Mononuclear cell (primary cell): ENCODE results near the gene TTC28. TPM values are rescaled to one million over a fixed set of nuclear protein-coding genes. Genes with fewer than 3 reads are reported as not detected.
"Not testable (repeated sequence)": the region's sequence is repeated elsewhere in the genome, so short reads cannot be mapped to it uniquely, and the experiment has no call there.

Source experiments
- H3K27me3 ChIP-seq: 2 replicates; pipeline ENCODE4 v1.6.0; 2011; ENCODE audit warnings: low read length, control low read depth; ENCODE audit not compliant: insufficient read depth
- H3K4me1 ChIP-seq: 2 replicates; pipeline ENCODE4 v1.5.1; 2011; ENCODE audit warnings: mild to moderate bottlenecking, low read length, control low read depth; ENCODE audit not compliant: insufficient read depth
- H3K4me3 ChIP-seq: 2 replicates; pipeline ENCODE4 v1.5.1; 2011; ENCODE audit warnings: mild to moderate bottlenecking, low read length, moderate library complexity
- H3K9me3 ChIP-seq: 2 replicates; pipeline ENCODE4 v1.5.1; 2011; ENCODE audit warnings: low read depth, mild to moderate bottlenecking, control low read depth, low read length
- total RNA-seq: library from RNA; depleted of rRNA; stranded (reverse); fragments of >200 nt; gene quantifications from one replicate; pipeline ENCODE4 v1.2.3, GENCODE V29; 2012

TTC28 gene
- total RNA-seq, 1 donor: 1.5 TPM

DNA sequence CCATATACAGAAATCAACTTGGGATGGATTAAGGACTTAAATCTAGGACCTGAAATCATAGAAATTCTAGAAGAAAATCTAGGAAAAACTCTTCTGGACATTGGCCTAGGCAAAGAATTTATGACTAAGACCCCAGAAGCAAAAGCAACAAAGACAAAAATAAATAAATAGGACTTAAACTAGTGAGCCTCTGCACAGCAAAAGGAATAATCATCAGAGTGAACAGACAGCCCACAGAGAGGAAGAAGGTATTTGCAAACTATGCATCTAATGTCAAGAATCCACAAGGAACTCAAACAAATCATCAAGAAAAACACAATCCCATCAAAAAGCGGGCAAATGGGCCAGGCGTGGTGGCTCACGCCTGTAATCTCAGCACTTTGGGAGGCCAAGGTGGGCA, 32.4 kb downstream of the TTC28 start:
- Histone ChIP-seq H3K4me1 (no peaks in the 10 kb centered on the region), H3K27me3 (peaks cover 9% of the 10 kb centered on the region), H3K9me3 (no peaks in the 10 kb centered on the region), H3K4me3 (no peak overlapping the region)

GRCh38 chr22:28639321-28639720, 40.3 kb downstream of the TTC28 start:
- peaks cover 8% of the 10 kb centered on the region for H3K27me3 ChIP-seq
- no peak overlapping the region for H3K4me3 ChIP-seq
- no peaks in the 10 kb centered on the region for H3K9me3 ChIP-seq
- H3K4me1 ChIP-seq: no peaks in the 10 kb centered on the region

- H3K9me3 ChIP-seq: no peaks in the 10 kb centered on the region
- peaks cover 10% of the 10 kb centered on the region for H3K27me3 ChIP-seq
- no peak overlapping the region for H3K4me3 ChIP-seq
- H3K4me1 ChIP-seq: no peaks in the 10 kb centered on the region
These were observed 42.4 kb downstream of the TTC28 start for GRCh38 chr22:28637225-28637624.

GRCh38 chr22:28630177-28630574, 49.5 kb downstream of the TTC28 start:
- no peak overlapping the region for H3K4me3 ChIP-seq
- no peaks in the 10 kb centered on the region for H3K9me3 ChIP-seq
- peaks cover 13% of the 10 kb centered on the region for H3K27me3 ChIP-seq
- H3K4me1 ChIP-seq: no peaks in the 10 kb centered on the region

- Histone ChIP-seq H3K4me3 (no peak overlapping the region), H3K9me3 (no peaks in the 10 kb centered on the region), H3K27me3 (peaks cover 13% of the 10 kb centered on the region), H3K4me1 (no peaks in the 10 kb centered on the region)
These were observed 50.0 kb downstream of the TTC28 start for GRCh38 chr22:28629420-28630176.

DNA sequence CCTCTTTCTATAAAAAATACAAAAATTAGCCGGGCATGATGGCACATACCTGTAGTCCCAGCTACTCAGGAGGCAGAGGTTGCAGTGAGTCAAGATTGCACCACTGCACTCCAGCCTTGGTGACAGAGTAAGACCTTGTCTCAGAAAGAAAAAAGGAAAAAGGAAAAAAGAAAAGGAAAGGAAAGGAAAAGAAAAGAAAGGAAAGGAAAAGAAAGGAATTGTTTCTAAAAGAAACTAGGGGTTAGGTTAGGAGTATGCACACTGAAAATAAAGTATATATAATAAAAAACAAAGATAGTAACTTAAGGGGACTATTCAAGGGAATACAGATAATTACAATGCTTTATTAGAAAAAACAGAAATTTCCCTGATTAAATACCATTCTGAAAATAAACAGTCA, 50.9 kb downstream of the TTC28 start:
- Histone ChIP-seq H3K9me3 (no peaks in the 10 kb centered on the region), H3K4me1 (no peaks in the 10 kb centered on the region), H3K27me3 (peaks cover 13% of the 10 kb centered on the region), H3K4me3 (no peak overlapping the region)

DNA sequence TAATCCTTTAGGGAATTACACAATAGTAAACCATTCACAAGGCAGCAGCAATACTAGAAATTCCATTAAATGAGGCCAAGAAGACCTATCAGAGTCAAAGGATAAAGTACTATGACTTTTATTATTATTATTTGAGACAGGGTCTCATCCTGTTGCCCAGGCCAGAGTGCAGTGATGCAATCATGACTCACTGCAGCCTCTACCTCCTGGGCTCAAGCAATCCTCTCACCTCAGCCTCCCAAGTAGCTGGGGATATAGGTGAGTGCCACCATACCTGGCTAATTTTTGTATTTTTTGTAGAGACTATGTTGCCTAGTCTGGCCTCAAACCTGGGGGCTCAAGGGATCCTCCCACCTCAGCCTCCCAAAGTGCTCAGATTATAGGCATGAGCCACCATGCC, 51.8 kb downstream of the TTC28 start:
- Histone ChIP-seq H3K27me3 (peaks cover 10% of the 10 kb centered on the region), H3K9me3 (no peaks in the 10 kb centered on the region), H3K4me3 (no peak overlapping the region), H3K4me1 (no peaks in the 10 kb centered on the region)

- H3K4me3 ChIP-seq: no peak overlapping the region
- H3K27me3 ChIP-seq: peaks cover 12% of the 10 kb centered on the region
- H3K4me1 ChIP-seq: no peaks in the 10 kb centered on the region
- no peaks in the 10 kb centered on the region for H3K9me3 ChIP-seq
These were observed 59.3 kb downstream of the TTC28 start for GRCh38 chr22:28620244-28620922.

DNA sequence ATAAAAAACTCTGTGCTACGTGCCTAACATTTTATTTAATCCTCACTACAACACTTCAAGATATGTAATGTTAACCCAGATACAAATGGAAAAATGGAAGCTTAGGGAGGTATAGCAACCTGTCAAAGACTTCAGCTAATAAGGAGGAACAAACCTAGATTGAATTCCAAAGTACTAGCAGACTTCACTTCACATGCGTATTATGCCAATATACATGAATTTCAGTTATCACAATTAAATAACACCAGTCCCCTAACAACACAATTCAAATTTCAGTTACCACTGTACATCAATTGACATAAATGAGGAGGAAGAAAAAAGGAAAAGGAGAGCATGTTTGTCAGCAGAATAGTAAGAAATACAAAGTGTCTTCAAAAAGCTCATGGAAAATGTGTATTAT, 60.4 kb downstream of the TTC28 start:
- Histone ChIP-seq H3K4me3 (no peak overlapping the region), H3K9me3 (no peaks in the 10 kb centered on the region), H3K27me3 (peaks cover 12% of the 10 kb centered on the region), H3K4me1 (no peaks in the 10 kb centered on the region)

GRCh38 chr22:28615423-28615822, 64.2 kb downstream of the TTC28 start:
- not testable (repeated sequence) for H3K4me3 ChIP-seq, H3K4me1 ChIP-seq, H3K9me3 ChIP-seq
- H3K27me3 ChIP-seq: peaks cover 12% of the 10 kb centered on the region

DNA sequence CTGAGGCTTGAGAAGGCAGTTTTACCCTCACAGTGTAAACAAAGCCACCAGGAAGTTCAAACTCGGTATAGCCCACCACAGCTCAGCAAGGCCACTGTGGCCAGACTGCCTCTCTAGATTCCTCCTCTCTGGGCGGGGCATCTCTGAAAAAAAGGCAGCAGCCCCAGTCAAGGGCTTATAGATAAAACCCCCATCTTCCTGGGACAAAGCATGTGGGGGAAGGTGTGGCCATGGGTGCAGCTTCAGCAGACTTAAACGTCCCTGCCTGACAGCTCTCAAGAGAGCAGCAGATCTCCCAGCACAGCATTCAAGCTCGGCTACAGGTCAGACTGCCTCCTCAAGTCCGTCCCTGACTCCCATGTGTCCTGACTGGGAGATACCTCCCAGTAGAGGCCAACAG, 69.7 kb downstream of the TTC28 start:
- peaks cover 2% of the 10 kb centered on the region for H3K27me3 ChIP-seq
- no peak overlapping the region for H3K4me3 ChIP-seq
- H3K4me1 ChIP-seq: no peaks in the 10 kb centered on the region
- H3K9me3 ChIP-seq: no peaks in the 10 kb centered on the region

DNA sequence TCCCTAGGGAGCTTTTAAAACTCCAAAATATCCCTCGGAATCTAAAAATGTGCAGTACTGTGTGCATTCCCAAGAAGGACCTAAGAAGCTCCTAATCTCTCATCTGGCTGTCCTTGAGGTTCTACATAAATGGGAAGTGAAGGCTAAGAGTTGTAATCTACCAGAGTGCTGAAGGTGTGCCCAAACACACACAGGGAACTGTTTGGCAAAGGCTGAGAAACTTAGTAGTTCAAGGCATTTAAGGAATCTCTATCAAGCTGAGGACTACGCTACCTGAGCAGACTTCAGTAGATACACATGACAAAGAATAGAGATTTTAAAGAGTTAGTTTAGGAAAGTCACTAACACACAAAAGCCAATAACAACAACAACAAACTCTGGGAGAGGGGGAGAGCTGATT, 71.1 kb downstream of the TTC28 start:
- H3K9me3 ChIP-seq: no peaks in the 10 kb centered on the region
- H3K4me1 ChIP-seq: no peaks in the 10 kb centered on the region
- no peak overlapping the region for H3K4me3 ChIP-seq
- peaks cover 2% of the 10 kb centered on the region for H3K27me3 ChIP-seq

DNA sequence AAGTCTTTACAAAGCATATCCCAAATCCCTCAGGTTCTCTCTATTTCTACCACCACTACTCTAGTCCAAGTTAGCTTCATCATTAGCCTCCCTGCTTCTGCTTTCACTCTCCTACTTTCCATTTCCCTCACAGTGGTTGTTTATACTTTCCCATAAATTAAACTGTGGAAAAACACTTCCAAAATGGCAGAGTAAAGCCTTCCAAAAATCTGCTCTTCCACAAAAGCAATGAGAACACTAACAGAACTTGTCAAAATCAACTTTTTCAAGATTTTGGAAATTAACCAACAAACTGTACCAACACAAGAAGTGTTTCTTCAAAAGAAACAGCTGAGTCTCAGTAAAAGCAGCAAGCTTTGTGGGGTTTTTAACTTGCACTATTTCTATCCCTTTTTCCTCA, 71.8 kb downstream of the TTC28 start:
- no peaks in the 10 kb centered on the region for H3K9me3 ChIP-seq
- H3K27me3 ChIP-seq: peaks cover 2% of the 10 kb centered on the region
- no peak overlapping the region for H3K4me3 ChIP-seq
- H3K4me1 ChIP-seq: no peaks in the 10 kb centered on the region

- no peak overlapping the region for H3K4me3 ChIP-seq
- H3K4me1 ChIP-seq: no peaks in the 10 kb centered on the region
- H3K27me3 ChIP-seq: peaks cover 2% of the 10 kb centered on the region
- H3K9me3 ChIP-seq: no peaks in the 10 kb centered on the region
These were observed 74.5 kb downstream of the TTC28 start for GRCh38 chr22:28604966-28605761.

GRCh38 chr22:28601915-28602314, 77.7 kb downstream of the TTC28 start:
- no peak overlapping the region for H3K4me3 ChIP-seq
- H3K4me1 ChIP-seq: no peaks in the 10 kb centered on the region
- H3K27me3 ChIP-seq: no peaks in the 10 kb centered on the region
- no peaks in the 10 kb centered on the region for H3K9me3 ChIP-seq
